Trophoblast cell (in vitro differentiated cells and primary cell): ENCODE data around the gene PLEKHJ1.
A peak's percentile ranks its signal among the peaks of the same experiment; 100 is the strongest.

Experiments
- DNase-seq, 2 donors: peaks; one replicate each; pipeline ENCODE4 v3.0.0-alpha.2; 2016
- H2AFZ ChIP-seq: 2 replicates; pipeline ENCODE4 v1.6.1; 2013; ENCODE audit warnings: low read length, moderate library complexity, mild to moderate bottlenecking; ENCODE audit not compliant: insufficient read depth, poor library complexity
- H2AK5ac ChIP-seq: 2 replicates; pipeline ENCODE4 v1.6.1; 2013; ENCODE audit warnings: mild to moderate bottlenecking, low read length
- H2BK120ac ChIP-seq: 2 replicates; pipeline ENCODE4 v1.6.1; 2013; ENCODE audit warnings: low read length, mild to moderate bottlenecking, moderate library complexity; ENCODE audit not compliant: insufficient read depth, poor library complexity
- H2BK12ac ChIP-seq: 2 replicates; pipeline ENCODE4 v1.6.1; 2013; ENCODE audit warnings: mild to moderate bottlenecking, low read length, moderate library complexity
- H2BK5ac ChIP-seq: 2 replicates; pipeline ENCODE4 v1.6.1; 2013; ENCODE audit warnings: low read length, low read depth, moderate library complexity, mild to moderate bottlenecking; ENCODE audit not compliant: poor library complexity
- H3K14ac ChIP-seq: 2 replicates; pipeline ENCODE4 v1.6.1; 2013; ENCODE audit warnings: mild to moderate bottlenecking, low read length
- H3K18ac ChIP-seq: 2 replicates; pipeline ENCODE4 v1.6.1; 2013; ENCODE audit warnings: mild to moderate bottlenecking, low read length
- H3K23ac ChIP-seq: 2 replicates; pipeline ENCODE4 v1.6.1; 2013; ENCODE audit warnings: low read length
- H3K27ac ChIP-seq: 2 replicates; pipeline ENCODE4 v1.5.1; 2013; ENCODE audit warnings: low read depth, mild to moderate bottlenecking, inconsistent platforms, low read length, moderate library complexity
- H3K27me3 ChIP-seq: 2 replicates; pipeline ENCODE4 v1.6.1; 2013; ENCODE audit warnings: inconsistent platforms, mild to moderate bottlenecking, low read length, moderate library complexity; ENCODE audit not compliant: insufficient read depth
- H3K36me3 ChIP-seq, 2 experiments: 1 replicate in 1 of 2; 2 replicates in 1 of 2; pipeline ENCODE4 v1.6.1; 2013; ENCODE audit warnings: low read length in 2 of 2, mild to moderate bottlenecking in 2 of 2, moderate library complexity in 1 of 2; ENCODE audit not compliant: insufficient read depth in 2 of 2, control insufficient read depth in 1 of 2
- H3K4ac ChIP-seq: 2 replicates; pipeline ENCODE4 v1.6.1; 2013; ENCODE audit warnings: low read depth, mild to moderate bottlenecking, low read length, moderate library complexity
- H3K4me1 ChIP-seq, 2 experiments: 1 replicate in 1 of 2; 2 replicates in 1 of 2; pipeline ENCODE4 v1.6.1; 2013; ENCODE audit warnings: low read length in 2 of 2, mild to moderate bottlenecking in 2 of 2, moderate library complexity in 1 of 2; ENCODE audit not compliant: insufficient read depth in 2 of 2, control insufficient read depth in 1 of 2
- H3K4me2 ChIP-seq: 2 replicates; pipeline ENCODE4 v1.6.1; 2013; ENCODE audit warnings: inconsistent platforms, mild to moderate bottlenecking, low read length, moderate library complexity
- H3K4me3 ChIP-seq: 2 replicates; pipeline ENCODE4 v1.5.1; 2013; ENCODE audit warnings: mild to moderate bottlenecking, low read depth, low read length, inconsistent platforms
- H3K79me1 ChIP-seq: one replicate; pipeline ENCODE4 v1.6.1; 2013; ENCODE audit warnings: low read length
- H3K79me2 ChIP-seq: 2 replicates; pipeline ENCODE4 v1.6.1; 2013; ENCODE audit warnings: low read length, mild to moderate bottlenecking; ENCODE audit not compliant: control insufficient read depth, insufficient read depth, poor library complexity
- H3K9ac ChIP-seq: 2 replicates; pipeline ENCODE4 v1.6.1; 2013; ENCODE audit warnings: mild to moderate bottlenecking, low read length
- H3K9me3 ChIP-seq: 2 replicates; pipeline ENCODE4 v1.6.1; 2013; ENCODE audit warnings: low read depth, mild to moderate bottlenecking, control low read depth, inconsistent platforms, low read length; ENCODE audit not compliant: insufficient read depth
- H4K12ac ChIP-seq: 2 replicates; pipeline ENCODE4 v1.6.1; 2013; ENCODE audit warnings: low read depth, mild to moderate bottlenecking, low read length, moderate library complexity
- H4K8ac ChIP-seq: 2 replicates; pipeline ENCODE4 v1.6.1; 2013; ENCODE audit warnings: low read depth, mild to moderate bottlenecking, low read length, moderate library complexity
- H4K91ac ChIP-seq: one replicate; pipeline ENCODE4 v1.6.1; 2013; ENCODE audit warnings: low read depth, mild to moderate bottlenecking, low read length, moderate library complexity
- WGBS: extraction: QIAGEN DNeasy Blood & Tissue Kit; methylation state at CpG from one replicate; pipeline ENCODE4 v1.1.7; 2013; ENCODE audit warnings: missing lambda C conversion rate; ENCODE audit not compliant: insufficient read length, insufficient coverage; ENCODE audit errors: extremely low coverage; 5-methylcytosine and 5-hydroxymethylcytosine counted together

Gene PLEKHJ1

DNA sequence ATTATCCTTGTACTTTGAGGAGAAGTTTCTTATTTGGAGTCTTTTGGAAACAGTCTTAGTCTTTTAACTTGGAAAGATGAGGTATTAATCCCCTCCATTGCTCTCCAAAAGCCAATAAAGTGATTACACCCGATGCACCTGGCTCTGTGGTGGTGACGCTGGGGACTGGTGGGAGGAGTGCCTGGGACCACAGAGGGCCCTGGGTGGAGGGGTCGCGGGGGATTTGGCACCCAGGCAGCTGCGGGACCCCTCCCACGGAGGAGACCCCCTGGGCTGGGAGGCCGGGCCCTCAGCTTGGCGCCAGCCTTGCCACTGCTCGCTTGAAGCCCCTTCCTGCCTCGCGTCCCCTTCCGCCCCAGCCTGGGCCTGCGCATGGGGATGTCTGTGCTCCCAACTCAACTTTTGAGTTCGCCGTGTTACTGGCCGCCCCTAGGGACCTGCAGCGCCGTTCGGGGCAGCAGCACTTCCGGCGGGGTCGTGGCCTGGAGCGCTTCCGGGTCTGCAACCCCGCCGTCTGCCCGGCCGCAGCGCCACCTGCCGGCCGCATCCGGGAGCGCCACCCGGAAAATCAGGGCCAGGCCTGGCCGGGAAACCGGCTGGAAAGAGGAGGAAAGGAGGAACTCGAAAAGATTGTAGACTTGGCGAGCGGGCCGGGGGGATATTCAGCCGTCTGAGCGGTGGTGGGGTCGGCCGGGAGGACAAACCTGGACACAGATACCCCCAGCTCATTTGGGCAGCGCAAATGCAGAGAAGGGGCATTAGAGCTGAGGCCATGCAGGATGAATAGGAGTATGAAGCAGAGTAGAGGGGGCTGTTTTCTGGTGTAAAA is 37.4 kb upstream of the PLEKHJ1 start:
- DNase-seq = peak; percentile 77 to 83
- Histone ChIP-seq H4K8ac (peak overlapping the region; percentile 55), H3K27ac (peak overlapping the region; percentile 29), H3K4me2 (peak overlapping the region; percentile 56), H3K4me1 (peaks cover 12 to 14% of the 10 kb centered on the region in 2 experiments), H4K12ac (peak overlapping the region; percentile 29), H2BK5ac (no peak overlapping the region), H3K4me3 (no peak overlapping the region), H3K18ac (peak overlapping the region; percentile 54), H2BK12ac (no peak overlapping the region), H3K36me3 (peaks cover 32 to 39% of the 10 kb centered on the region in 2 experiments), H2BK120ac (no peak overlapping the region), H3K23ac (no peak overlapping the region), H3K79me2 (peaks cover 27% of the 10 kb centered on the region), H3K4ac (peak overlapping the region; percentile 49), H4K91ac (peak overlapping the region; percentile 10), H2AFZ (no peak overlapping the region), H3K79me1 (peaks cover 20% of the 10 kb centered on the region), H3K9ac (no peak overlapping the region), H3K9me3 (no peaks in the 10 kb centered on the region), H3K14ac (no peak overlapping the region), H3K27me3 (no peaks in the 10 kb centered on the region), H2AK5ac (no peak overlapping the region)
- WGBS = no CpG with 5 or more reads among the region's 45 CpGs

DNA sequence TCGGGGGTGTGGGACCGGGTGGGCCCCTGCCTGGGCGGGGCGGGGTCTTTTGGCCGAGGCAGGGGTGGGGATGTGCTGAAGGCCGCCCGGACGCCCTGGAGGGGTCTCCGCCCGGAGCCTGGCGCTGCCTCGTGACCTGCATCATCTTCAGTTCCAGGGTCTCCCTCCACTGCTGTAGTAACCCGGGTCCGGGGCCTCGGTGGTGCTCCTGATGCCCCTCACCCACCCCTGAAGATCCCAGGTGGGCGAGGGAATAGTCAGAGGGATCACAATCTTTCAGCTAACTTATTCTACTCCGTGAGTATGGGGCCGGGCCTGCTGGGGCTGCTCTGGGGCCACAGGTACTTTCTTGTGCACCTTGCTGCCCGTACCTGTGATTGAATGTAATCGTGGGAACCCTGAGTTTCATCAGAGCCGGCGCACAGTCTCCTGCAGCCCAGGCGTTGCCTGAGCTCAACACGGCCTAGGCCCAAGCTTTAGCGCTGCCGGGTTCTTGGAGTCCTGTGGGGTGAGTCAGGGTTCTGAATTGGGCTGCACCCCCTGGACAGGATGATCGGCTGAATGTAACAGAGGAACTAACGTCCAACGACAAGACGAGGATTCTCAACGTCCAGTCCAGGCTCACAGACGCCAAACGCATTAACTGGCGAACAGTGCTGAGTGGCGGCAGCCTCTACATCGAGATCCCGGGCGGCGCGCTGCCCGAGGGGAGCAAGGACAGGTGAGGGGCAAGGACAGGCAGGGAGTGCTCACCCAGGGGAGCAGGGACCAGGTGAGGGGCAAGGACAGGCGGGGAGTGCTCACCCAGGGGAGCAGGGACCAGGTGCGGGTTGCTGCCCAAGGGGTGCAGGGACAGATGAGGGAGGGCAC is 35.3 kb upstream of the PLEKHJ1 start:
- H2BK5ac ChIP-seq = peak overlapping the region; percentile 52
- H2AK5ac ChIP-seq = peak overlapping the region; percentile 27
- H4K91ac ChIP-seq = peak overlapping the region; percentile 49
- H3K23ac ChIP-seq = no peak overlapping the region
- H3K4me3 ChIP-seq = peak overlapping the region; percentile 99
- H3K9me3 ChIP-seq = no peaks in the 10 kb centered on the region
- H4K8ac ChIP-seq = peak overlapping the region; percentile 37
- peak overlapping the region; percentile 45 for H3K18ac ChIP-seq
- WGBS = no CpG with 5 or more reads among the region's 43 CpGs
- H2AFZ ChIP-seq = no peak overlapping the region
- H3K36me3 ChIP-seq = peaks cover 32 to 37% of the 10 kb centered on the region in 2 experiments
- no peak overlapping the region for H4K12ac ChIP-seq
- peak overlapping the region; percentile 50 for H3K27ac ChIP-seq
- peaks cover 20% of the 10 kb centered on the region for H3K79me1 ChIP-seq
- H3K9ac ChIP-seq = peak overlapping the region; percentile 88
- no peaks in the 10 kb centered on the region for H3K27me3 ChIP-seq
- no peak overlapping the region for H2BK12ac ChIP-seq
- peak in 1 of 2 donors; percentile 60 for DNase-seq
- H2BK120ac ChIP-seq = peak overlapping the region; percentile 44
- peaks cover 12 to 14% of the 10 kb centered on the region in 2 experiments for H3K4me1 ChIP-seq
- H3K14ac ChIP-seq = peak overlapping the region; percentile 80
- H3K4me2 ChIP-seq = peak overlapping the region; percentile 73
- peak overlapping the region; percentile 92 for H3K4ac ChIP-seq
- peaks cover 27% of the 10 kb centered on the region for H3K79me2 ChIP-seq

GRCh38 chr19:2270423-2271233 is 34.5 kb upstream of the PLEKHJ1 start:
- Histone ChIP-seq H2AFZ (peak overlapping the region; percentile 40), H3K4me2 (peak overlapping the region; percentile 73), H4K91ac (peak overlapping the region; percentile 88), H3K79me2 (peaks cover 27% of the 10 kb centered on the region), H2BK5ac (peak overlapping the region; percentile 87), H3K27me3 (no peaks in the 10 kb centered on the region), H3K4me1 (peaks cover 12 to 14% of the 10 kb centered on the region in 2 experiments), H2BK12ac (no peak overlapping the region), H3K36me3 (peaks cover 28 to 32% of the 10 kb centered on the region in 2 experiments), H2AK5ac (peak overlapping the region; percentile 97), H4K12ac (peak overlapping the region; percentile 51), H4K8ac (peak overlapping the region; percentile 45), H2BK120ac (peak overlapping the region; percentile 87), H3K4ac (peak overlapping the region; percentile 100), H3K9me3 (no peaks in the 10 kb centered on the region), H3K14ac (peak overlapping the region; percentile 97), H3K9ac (peak overlapping the region; percentile 88), H3K27ac (peak overlapping the region; percentile 91), H3K23ac (no peak overlapping the region), H3K79me1 (peaks cover 20% of the 10 kb centered on the region), H3K18ac (peak overlapping the region; percentile 82), H3K4me3 (peak overlapping the region; percentile 99)
- DNase-seq = peak; percentile 77 to 88
- no CpG with 5 or more reads among the region's 88 CpGs for WGBS

DNA sequence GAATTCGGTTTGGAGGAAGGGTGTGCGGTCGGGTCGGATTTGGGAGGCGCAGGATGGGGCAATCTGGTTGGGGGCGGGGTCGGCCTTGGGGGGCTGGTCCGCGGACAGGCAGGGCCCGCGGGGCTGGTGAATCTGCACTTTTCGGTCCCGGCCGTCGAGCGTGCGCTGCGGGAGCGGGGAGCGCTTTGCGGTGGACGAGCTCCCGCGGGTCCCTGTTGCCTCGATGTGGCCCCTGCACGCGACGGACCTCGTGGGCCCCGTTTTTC is 34.0 kb upstream of the PLEKHJ1 start:
- Histone ChIP-seq H4K8ac (peak overlapping the region; percentile 45), H2BK120ac (peak overlapping the region; percentile 87), H2AK5ac (peak overlapping the region; percentile 97), H3K4ac (peak overlapping the region; percentile 100), H3K23ac (no peak overlapping the region), H4K91ac (peak overlapping the region; percentile 88), H3K14ac (peak overlapping the region; percentile 97), H3K4me1 (peaks cover 12 to 14% of the 10 kb centered on the region in 2 experiments), H3K79me1 (peaks cover 20% of the 10 kb centered on the region), H3K9ac (peak overlapping the region; percentile 85), H2BK12ac (no peak overlapping the region), H3K9me3 (no peaks in the 10 kb centered on the region), H2AFZ (peak overlapping the region; percentile 40), H3K79me2 (peaks cover 27% of the 10 kb centered on the region), H3K4me3 (peak overlapping the region; percentile 99), H3K27ac (peak overlapping the region; percentile 91), H4K12ac (peak overlapping the region; percentile 51), H3K18ac (peak overlapping the region; percentile 82), H3K36me3 (peaks cover 24 to 27% of the 10 kb centered on the region in 2 experiments), H3K27me3 (no peaks in the 10 kb centered on the region), H2BK5ac (peak overlapping the region; percentile 87), H3K4me2 (peak overlapping the region; percentile 68)
- DNase-seq = peak in 1 of 2 donors; percentile 29
- whole genome bisulfite sequencing = no CpG with 5 or more reads among the region's 30 CpGs
